NCI-H82 (cell line): ENCODE results near the gene ZBTB16.

ENCODE experiments used
- DNase-seq: peaks from one replicate; lab custom pipeline; 2025; lab: John Stamatoyannopoulos, UW

The ZBTB16 gene, protein sequence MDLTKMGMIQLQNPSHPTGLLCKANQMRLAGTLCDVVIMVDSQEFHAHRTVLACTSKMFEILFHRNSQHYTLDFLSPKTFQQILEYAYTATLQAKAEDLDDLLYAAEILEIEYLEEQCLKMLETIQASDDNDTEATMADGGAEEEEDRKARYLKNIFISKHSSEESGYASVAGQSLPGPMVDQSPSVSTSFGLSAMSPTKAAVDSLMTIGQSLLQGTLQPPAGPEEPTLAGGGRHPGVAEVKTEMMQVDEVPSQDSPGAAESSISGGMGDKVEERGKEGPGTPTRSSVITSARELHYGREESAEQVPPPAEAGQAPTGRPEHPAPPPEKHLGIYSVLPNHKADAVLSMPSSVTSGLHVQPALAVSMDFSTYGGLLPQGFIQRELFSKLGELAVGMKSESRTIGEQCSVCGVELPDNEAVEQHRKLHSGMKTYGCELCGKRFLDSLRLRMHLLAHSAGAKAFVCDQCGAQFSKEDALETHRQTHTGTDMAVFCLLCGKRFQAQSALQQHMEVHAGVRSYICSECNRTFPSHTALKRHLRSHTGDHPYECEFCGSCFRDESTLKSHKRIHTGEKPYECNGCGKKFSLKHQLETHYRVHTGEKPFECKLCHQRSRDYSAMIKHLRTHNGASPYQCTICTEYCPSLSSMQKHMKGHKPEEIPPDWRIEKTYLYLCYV

DNA sequence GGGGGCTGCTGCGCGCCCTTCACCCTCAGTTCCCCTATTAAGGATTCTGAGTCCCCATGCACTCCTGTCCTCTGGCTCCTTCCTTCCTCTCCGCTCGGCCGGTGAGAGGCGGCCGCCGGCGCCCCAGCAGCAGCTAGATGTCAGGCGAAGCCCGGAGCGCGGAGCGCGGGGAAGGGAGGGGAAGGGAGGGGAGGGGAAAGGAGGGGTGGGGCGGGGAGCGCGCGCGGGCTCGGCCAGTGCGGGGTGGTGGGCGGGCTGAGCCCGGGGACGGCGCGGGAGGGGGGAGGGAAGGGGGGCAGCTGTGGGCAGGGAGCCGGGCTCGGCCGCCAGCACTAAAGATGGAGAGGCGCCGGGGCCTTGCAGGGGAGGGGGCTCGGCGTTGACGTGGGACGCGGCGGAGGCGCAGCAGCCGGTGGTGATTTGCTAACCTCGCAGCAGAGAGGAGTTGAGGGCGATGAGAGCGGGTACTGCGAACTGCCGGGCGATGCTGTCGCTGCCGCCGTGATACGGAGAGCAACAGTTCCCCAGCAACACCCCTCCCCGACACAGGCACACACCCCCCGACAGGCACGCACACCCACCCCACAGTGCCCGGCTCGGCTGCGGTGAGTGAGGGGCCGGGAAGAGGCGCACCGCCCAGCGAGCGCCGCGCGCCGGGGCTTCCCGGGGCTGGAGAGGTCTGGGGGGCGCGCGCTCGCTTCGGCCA, at the start of gene ZBTB16:
Gene ZBTB16 (plus strand): TSS at position 434 of the 706 bp plus-strand sequence. CDS start 3,590 bp downstream, outside the sequence.
- DNase-seq: peak; percentile 78

DNA sequence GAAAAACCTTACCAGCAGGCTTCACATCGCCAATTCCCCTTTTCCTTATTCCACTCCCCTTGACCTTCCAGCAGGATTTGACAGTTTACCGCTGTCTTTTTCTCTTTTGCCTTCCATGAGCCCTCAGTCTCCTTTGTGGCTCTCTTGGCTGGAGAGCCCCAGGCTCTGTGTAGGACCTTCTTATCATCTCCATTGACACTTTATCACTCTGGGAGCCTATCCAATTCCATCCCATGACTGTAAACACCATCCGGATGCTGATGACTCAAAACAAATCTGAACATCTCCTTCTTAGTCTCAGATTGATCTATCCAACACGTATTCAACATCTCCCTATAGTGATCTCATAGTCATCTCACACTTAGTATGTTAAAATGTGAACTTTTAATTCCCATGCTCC, 48.6 kb upstream of the ZBTB16 start:
- DNase-seq: no peak

DNA sequence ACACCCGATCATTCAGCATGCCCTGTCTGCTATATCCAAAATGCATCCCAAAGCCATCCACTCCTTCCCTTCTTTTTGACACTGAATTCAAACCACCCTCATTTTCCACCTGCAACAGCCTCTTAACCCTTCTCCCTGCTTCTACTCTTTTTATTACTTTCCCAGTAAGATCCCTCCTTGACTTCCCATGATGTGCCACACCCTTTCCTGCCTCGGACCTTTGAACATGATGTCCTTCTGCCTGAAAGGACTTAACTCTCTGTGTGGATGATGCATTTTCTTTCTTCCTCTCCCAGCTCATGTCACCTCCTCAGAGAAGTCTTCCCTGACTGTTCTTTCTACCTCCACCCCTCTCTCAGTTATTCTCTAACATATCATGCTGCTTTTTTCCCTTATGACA, 48.1 kb upstream of the ZBTB16 start:
- no peak for DNase-seq

DNA sequence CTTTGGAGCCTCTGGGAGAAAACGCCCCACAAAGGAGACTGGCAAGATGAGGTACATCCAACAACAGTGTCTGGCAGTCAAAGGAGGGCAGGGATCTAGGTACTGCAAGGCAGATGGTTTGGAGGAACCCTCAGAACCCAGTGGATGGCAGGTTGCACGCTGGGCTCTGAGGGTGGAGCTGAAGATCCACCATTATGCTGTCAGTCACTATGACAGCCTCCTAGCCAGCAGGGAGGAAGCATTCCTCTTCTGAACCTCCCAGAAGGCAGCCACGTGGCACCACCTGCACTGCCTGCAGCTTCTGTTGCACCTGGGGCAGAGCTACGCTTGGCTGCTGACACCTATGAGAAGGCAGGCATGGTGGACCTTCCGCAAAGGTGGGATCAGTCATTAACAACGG, 44.4 kb upstream of the ZBTB16 start:
- DNase-seq: no peak

DNA sequence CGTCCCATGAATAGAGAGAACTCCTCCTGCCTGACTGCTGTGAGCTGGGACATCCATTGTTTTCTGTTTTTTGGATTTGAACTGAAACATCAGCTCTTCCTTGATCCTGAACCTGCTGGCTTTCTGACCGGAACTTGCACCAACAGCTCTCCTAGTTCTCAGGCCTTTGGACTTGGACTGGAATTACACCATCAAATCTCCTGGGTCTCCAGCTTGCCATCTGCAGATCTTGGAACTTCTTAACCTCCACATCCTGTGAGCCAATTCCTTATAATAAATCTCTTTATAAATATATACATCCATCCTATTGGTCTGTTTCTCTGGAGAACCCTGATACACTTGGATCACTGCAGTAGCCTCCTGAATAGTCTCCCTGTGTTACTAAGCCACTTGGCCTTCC, 42.5 kb upstream of the ZBTB16 start:
- DNase-seq: no peak

DNA sequence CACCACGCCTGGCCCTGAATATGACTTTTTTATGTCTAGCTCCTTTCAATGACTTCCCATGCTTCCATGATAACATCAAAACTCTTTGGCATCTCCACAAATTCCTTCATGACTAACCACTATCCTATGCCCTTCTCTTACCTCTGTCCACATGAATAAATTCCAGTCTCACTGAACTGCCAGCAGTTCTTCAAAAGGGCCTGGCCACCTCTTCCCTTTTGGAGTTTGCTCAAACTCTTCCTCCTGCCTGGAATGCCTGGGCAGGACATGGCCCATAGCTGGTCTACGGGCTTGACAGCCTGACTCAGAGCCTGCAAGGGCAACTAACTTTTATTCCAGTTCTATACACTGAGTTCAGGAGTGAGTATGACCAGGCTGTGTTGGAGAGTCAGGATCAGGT, 41.8 kb upstream of the ZBTB16 start:
- no peak for DNase-seq

DNA sequence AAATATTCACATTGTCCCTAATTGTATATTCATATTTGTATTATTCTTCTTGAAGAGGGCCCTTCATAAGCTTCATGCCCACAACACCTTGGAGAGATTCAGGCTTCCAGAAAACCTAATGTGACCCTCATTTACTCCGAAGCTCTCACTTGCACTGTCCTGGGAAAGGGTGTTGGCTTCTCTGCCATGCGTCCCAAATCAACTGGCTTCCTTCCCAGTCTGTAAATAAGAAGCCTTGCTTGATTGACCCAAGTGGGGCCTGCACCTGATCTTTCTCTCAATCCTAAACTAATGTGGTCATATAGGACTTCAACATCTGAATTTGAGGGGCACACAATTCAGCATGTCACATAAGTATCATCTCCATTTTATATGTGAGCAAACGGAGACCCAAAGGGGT, 40.5 kb upstream of the ZBTB16 start:
- DNase-seq: no peak

DNA sequence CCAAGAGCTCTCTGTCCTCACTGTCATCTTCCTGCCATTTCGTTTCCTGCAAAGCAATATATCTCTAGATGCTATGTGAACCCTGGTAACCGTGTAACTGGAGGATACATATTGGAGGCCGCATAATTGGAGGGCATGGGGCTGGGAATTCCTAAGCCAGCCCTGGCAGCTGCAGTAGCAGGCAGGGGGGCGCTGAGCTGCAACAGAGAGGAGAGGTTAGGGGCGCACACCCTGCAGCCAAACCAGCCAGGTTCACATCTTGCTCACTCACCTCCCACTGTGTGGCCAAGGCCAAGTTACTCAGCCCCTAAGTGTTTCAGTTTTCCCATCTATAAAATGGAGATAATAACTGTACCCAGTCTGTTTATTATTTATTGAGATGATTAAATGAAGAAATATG, 39.9 kb upstream of the ZBTB16 start:
- DNase-seq: no peak

DNA sequence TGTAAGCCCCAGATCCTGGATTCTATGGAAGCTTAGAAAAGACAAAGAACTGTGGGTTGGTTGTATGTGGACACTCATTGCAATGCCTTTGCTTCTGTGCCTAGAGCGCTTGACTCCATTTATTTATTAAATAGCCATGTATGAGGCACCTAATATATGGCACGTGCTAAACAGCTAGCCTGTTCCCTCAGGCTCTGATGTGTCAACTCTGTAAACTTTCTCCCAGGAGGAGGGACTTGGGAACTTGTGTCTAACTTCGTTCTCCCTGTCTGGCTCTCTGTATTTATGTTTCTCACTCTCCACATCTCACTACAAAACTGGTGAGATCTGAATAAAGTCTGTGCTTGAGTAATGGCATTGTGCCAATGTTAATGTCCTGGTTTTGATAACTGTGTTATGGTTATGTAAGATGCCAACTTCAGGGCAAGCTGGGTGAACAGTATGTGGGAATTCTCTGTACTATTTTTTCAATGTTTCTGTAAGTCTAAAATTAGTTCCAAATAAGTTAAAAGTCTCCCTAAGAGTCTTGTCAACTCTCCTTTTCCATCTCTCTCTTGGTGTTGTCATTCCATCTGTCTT, 34.1 kb upstream of the ZBTB16 start:
- DNase-seq: no peak

DNA sequence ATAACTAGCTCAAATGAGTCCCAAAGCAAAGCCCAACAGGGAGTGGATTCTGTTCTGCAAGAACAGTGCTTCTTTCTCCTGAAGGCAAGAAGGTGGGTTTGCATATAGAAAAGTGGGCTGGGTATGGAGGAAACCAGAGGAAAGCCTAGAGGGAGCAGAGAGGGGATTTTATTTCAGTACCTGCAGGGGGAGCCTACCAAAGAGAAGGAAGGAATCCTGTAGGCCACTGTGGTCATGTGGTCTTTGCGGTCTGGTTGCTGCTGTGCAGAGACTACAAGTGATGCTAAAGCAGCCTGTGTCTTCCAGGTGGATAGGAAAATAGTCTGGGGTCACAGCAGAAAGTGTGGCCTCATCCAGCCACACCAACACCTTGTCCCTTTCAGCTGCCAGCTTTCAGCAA, 33.2 kb upstream of the ZBTB16 start:
- peak; percentile 49 for DNase-seq

DNA sequence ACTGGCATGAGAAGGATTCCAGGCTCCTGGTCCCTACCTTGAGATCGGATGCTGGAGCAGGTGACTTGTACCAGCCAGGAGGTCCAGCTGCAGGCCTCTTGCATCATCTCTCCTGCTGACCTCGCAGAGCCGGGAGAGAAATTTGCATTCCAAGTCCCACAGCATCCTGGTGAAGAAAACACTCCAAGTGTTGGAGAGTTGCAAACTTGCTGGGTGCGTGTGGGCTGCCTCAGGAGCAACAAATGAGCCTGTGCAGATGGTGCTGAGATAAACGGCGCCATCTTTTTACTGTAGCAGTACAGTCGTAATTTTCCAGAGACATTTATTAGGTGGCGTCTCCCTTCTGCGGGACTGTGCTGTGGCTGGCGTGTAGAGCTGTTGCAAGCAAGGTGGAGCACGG, 32.1 kb upstream of the ZBTB16 start:
- DNase-seq: no peak

DNA sequence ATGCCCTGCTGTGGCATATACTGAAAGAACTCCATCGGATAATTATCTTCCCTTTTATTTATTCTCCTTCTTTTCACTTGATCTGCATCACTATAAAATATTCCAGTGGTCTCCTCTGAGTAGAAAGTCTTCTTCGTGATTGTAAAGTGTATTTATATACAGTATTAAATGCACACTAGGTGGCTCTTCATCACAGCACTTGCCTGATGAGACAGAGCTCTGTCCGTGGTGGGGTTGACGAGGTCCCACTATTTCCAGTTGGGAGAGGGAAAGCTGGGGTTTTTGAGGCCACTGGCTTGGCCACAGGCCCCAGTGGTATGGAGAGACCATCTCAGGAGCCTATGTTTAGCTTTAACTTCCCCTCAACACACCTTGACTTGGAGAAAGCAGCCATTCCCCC, 31.6 kb upstream of the ZBTB16 start:
- DNase-seq: no peak

DNA sequence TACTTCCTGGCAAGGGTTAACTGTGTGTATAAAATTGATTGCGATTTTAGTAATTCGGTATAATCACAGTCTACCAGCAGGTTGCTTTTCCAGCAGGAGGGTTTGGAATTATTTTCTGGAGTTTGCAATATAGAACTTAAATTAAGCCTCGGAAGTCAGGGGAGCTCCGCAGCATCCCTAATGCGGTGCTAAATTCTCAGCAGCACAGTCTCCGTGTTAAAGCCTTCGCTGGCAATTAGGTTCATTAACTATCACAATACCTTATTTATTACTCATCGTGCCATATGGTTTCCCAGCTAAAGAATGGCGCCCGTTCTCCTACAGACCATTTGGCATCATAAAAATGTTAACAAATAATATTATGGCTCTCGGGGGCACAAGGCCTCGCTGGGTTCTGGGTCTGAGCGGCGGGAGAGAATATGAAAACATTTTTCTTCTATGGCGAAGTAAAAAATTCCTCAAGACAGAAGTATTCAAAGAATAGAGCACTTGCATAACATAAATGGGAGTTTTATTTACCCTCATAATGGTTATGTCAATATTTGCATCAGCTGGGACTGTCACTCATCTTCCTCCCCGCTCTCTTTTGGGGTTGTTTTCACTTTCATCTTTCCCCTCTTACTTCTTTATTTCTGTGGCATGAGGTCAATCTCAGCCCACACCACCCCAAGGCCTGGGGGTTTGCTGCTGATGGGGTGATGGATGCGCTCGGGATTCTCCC, 28.1 kb upstream of the ZBTB16 start:
- no peak for DNase-seq

DNA sequence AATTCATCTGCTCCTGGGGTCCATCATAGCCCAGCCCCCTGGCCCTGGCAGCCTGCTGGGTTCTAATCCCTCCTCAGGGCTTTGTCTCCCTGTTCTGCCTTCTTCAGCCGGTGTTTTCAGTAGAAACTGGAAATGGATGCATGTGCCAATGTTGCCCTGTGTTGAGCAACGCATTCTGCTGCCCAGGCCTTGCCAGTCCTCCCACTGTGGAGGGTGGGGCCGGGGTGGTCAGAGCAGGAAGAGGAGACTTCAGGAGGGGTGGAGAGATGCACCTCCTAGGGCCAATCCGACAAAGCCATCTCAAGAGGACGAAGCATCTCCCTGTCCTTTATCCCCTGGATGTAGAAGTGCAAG, 27.6 kb upstream of the ZBTB16 start:
- no peak for DNase-seq

DNA sequence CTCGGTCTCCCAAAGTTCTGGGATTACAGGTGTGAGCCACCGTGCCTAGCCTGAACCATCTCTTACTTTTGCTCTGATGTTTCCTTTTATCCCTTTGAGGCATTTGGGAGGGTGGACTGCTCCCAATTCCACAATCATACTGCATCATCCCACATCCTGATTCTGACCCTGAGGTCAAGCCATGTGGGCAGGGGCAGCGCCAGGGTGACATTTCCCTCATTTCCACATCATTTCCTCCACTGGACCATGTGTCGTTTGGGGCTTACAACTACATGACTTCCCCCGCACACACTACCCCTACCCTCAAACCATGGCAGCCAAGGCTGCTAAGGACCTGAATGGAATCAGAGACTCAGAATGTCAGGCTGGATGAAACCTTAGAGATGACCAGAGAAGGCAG, 26.4 kb upstream of the ZBTB16 start:
- DNase-seq: no peak

DNA sequence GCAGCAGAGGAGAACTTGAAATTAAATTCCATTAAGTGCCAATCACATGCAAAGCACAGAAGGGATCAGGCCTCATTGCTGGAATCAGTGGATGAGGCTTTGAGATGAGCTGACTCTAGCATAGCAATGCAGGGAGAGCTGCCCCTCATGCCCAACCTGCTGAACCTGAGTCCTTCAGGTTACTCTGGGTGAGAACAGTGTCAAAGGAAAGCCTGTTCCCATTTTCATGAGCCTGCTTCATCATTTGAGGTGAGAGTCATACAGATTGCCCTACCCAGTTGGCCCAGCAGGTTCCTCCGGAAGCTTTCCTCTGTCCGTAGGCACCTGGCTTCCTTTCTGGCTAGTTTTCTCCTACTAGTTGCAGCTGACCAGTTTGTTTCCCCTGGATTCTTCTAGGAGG, 25.9 kb upstream of the ZBTB16 start:
- DNase-seq: no peak

DNA sequence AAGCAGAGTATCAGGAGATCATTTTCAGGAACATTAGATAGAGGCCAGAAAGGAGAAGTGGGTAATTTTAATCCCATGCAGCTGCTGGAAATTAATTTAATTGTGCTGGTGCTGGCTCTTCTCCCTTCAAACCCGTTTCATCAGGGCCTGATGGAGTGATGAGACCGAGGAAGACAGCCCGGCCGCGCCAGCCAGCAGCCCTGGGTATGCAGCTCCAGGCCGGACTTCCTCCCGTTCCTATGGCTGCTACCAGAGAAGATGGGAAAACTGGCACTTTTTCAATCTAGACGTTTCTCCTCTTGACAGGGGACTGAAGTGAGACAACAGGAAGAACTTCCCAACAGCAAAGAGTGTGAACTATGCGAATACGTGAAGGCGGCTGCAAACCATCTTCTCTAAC, 24.6 kb upstream of the ZBTB16 start:
- DNase-seq: no peak

DNA sequence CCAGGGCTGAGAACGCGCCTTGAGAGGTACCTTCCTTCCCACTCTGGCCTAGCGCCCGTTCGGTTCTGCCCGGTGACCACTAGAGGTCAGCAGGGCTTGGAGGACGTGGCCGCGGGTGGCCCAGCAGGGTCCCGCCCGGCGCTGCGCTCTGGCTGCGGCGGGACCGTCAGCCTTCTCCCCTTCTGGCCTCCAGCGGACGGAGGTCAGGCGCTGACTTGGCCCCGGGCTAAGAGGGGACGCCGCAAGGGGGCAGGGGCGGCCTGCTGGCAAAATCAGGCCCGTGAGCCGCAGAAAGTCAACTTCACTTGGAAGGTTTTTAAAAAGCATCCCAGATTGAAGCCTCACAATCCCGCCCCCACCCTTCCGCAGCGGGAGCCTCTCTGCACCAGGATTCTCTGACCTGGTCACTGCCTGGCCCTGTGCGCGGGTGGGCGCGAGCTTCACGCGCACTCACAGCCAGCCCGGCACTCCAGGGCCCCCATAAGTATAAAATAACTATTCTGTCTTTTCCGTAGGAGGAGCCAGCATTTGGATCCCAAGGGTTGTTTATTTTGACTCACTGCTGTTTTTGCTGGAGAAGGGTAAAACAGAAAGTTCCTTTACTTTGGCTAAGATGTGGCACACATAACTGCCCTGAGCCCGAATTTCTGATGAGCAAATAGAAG, 23.2 kb upstream of the ZBTB16 start:
- DNase-seq: peak; percentile 64

DNA sequence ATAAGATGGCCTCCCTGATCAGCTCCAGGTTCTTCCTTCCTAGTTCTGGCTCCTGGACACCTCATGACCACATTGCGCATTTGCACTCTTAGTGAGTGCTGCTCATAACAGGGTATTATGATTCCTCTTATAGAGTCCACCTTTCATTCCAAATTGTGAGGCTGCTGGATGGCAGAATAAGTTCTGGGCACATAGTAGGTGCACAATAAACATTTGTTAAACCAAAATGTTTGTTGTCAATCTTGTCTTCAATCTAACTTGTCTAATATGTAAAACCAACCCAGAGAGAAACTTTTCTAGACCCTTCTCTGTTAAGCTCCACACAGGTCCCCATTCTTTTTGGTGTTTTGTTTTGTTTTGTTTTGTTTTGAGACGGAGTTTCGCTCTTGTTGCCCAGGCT, 22.6 kb upstream of the ZBTB16 start:
- no peak for DNase-seq

DNA sequence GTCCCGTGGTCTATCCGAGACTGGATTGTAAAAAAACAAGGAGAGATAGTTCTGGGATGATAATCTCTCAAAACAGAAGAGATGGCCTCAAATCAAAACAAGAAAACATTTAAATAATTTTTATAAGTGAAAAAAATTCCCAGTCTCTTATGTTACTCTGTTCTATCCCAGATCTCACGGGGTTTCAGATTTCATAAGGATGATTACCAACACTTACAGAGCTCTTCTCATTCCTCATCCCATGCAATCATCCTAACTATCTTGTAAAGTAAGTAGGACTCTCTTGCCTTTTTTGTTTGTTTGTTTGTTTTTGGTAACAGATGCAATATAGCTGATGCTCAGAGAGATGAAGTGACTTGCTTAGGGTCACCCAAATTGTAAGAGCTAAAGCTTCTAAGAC, 20.0 kb upstream of the ZBTB16 start:
- no peak for DNase-seq

DNA sequence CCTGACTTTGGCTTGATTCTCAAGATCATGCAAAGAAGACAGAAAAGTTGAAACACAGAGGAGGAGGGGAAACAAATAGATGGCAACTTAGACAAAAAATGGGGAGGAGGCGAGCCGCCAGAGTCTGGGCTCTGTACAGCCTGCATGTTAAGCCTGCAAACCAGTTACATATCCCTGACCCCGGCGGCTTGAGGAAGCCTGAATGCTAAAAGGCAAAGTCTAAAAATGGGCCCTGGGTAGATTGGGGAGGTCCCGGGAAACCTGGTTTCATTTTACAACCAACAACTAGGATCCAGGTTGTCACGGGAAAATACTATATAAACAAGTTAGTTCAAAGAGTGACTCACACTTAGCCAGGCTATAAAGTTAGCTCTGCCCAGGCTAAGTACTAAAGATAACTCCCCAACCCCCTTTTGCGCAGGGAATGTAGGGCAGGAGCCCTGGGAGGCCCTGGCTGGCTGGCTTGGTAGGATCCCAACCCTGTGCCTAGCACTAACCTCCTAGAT, 18.8 kb upstream of the ZBTB16 start:
- DNase-seq: no peak
